GM19455 (cell line): Measurements from ENCODE around the gene KXD1.
"Not testable (repeated sequence)": the region's sequence is repeated elsewhere in the genome, so short reads cannot be mapped to it uniquely, and the experiment has no call there.

Experiments used
- ATAC-seq: cut with Tn5 transposase; IDR thresholded peaks from one replicate; pipeline ENCODE4 v1.9.1; 2021; ENCODE audit not compliant: unreplicated experiment

KXD1 gene

DNA sequence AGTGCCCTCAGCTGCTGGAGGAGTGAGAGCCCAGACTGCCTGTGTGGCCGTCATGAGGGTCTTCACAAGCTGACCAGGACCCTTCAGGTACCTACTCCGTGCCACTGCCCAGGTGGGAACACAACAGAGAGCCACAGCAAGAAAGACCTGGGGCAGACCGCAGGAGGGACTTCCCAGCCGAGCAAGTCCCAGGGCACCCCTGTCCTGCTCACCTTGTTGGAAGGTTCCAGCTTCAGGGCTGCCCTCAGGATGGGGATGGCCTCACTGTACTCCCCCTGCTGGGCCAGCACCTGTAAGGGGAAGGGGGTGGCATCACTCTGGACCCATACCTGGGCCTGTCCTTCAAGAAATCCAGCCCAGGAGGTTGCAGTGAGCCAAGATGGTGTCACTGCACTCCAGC is 24.6 kb upstream of the KXD1 start:
- no peak for ATAC-seq

DNA sequence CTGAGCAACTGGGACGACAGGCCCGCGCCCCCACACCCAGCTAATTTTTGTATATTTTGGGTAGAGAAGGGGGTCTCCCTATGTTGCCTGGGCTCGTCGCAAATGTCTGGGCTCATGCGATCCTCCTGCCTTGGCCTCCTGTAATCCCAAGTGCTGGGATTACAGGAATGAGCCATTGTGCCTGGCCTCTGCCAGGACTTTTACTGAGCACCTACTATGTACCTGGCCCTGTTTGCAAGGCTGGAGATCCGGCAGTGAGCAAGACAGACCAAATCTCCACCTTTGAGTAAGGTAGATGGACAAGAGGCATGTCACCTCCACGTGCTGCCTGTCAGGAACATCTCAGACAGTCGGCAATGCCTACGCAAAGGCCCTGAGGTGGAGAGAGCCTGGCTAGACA is 21.2 kb upstream of the KXD1 start:
- ATAC-seq: no peak

DNA sequence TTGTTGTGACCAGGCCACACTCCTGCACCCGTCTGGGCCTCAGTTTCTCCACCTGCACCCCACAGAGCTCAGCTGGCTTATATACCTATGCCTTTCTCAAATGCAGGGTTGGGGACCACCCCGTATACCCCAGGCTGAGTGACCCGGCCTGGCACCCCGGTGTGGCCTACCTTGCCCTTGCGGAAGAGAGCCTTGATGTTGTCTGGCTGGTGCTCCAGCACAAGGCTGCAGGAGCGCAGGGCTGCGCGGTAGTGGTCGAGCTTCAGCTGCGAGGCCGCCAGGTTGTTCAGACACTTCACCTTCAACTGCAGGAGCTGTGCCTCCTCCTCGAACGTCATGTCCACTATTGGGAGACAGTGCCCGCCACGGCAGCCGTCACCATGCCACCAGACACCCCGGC is 20.2 kb upstream of the KXD1 start:
- ATAC-seq: no peak

DNA sequence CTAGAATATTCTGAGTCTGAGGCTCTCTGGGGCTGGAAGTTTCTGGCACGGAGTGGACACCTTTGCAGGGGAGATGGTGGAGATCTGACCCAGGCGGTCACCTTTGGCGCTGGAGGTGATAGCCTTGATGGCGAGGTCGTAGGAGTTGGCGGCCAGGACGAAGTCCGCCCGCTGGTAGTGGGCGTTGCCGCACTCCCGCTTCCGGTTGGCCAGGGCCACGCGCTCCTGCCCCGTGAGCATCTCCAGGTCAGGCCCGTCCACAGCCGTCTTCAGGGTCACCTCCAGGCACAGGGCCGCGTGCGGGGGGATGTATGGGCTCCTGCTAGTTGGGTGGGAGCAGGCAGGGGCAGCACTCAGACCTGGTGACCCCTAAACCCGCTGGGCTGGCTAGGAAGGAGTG is 19.6 kb upstream of the KXD1 start:
- ATAC-seq: no peak

DNA sequence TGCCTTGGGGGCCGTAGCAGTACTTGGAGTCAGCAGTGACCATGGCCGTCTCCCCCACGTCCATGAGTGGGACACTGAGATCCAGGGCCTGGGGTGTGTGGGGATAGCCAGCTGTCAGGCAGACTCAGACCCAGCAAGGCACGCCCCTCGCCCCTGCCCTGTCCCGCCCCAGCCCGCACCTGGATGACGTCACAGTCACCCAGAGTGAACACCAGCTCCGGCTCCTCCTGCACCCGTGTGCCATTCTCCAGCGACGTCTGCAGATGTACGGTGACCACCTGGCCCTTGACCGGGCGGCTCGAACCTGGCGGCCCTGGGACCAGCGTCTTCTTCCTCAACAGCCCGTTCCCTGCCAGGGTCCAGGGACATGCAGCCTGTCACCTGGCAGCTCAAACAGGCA is 18.3 kb upstream of the KXD1 start:
- no peak for ATAC-seq

DNA sequence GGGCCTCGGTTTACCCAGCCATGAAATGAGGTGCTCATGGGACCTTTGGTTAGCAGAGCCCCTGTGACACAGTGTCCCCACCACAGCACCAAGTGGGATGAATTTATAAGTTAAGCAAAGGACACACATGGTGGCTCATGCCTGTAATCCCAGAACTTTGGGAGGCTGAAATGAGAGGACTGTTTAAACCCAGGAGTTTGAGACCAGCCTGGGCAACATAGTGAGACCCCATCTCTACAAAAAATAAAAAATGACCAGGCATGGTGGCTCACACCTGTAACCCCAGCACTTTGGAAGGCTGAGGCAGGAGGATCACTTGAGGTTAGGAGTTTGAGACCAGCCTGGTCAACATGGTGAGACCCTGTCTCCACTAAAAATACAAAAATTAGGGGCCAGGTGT is 17.5 kb upstream of the KXD1 start:
- ATAC-seq: not testable (repeated sequence)

DNA sequence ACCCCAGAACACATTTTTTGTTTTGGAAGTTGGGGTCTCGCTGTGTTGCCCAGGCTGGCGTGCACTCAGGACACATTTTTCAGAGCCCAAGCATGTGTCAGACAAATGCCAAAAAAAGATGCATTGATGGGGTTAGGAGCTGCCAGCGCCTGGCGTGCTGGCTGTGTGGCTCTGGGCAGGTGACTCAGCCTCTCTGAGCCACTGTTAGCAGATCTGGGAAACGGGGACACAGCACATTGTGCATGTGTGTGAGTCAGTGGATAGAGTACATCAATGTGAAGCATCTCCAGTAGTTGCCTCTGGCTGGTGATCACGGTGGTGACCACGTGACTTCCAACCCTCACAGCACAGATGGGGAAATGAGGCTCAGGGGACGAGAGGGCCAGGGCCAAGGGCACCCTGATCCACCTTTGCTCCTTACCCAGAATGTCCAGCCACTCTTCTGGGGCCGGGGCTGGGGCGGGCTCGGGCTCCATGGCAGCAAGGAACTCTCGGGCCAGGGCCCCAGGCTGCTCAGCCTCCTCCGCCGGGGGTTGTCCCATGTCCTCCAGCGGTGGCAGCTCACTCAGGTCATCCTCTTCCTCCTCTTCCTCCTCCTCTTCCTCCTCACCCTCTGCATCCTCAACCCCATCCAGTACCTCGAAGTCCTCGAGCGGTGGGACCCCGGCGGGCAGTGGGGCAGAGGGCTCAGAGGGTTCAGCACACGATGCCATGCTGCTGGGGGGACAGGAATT is 16.2 kb upstream of the KXD1 start:
- no peak for ATAC-seq

DNA sequence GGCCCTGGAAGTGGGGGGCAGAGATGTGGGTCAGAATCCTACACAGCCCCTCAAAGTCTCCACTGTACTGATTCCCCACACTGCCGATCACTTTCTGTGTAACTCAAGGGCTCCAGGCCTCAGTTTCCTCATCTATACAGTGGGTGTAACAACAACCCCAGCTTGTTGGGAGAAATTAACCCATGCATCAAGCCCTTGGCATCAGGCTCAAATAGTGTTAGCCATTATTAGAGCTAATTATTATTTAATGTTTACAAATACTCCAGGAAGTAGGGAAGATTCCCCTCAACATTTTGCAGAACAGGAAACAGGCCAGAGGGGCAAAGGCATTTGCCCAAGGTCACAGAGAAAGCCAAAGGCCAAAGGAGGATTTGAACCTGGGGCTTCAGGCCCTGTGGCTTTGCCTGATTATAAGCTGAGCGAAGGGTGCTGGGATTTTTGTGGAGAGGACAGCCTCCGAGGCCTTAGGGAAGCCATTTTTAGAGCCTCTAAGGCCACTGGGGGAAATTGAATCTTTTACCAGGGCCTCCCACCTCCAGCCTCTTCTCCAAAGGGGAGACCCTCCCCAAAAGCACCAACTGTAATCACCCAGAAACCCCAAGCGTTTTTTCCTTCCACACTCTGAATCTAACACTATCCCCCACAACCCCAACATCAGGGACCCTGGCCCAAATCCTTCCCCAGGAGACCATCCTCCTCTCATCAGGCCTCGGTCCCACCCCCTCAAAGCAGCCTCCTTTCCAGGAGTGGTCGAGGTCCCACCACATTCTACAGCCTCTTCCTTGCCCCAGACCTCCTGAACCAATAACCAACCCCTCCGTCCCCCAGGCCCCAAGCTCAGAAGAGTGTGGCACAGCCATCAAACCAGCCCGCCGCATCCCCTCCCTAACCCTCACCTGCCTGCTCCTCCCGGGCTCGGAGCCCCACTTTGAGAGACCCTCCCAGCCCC is 15.4 kb upstream of the KXD1 start:
- ATAC-seq: no peak

DNA sequence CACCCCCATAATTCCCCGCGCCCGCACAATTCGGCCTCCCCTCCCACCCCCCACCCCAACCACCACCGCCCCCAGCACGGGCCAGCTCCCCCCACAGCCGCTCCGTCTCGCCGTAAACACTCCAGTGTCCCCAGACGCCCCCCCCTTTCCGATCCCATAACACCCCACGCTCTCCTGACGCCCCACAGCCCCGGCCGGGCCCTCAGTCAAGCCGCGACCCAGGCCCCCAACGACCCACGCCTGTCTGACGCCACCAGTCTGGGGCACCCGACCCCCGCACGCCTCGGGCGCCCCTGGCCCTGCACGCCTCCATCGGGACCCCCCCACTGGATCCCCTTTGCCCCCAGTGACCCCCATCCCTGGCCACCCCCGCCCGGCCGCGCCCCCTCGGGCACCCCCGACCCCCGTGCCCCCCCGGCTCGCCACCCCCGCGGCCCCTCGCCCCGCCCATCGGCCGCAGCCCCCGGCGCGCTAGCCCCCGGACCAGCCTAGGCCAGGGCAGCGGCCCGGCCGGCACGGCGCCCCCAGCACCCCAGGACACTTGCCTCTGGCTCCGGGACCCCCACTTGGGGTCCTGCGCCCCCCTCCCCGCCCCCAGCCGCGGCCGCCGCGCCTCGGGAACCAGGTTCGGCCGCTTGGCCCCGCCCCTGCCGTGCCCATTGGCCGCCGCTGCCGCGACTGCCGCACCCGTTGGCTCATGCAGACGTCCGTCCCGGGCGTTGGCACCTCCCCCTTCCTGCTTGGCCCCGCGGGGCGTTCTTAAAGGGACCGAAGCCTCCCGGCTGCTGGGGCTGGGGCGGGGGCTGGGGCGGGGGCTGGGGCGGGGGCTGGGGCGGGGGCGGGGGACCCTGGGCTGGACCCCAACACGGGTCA is 14.5 kb upstream of the KXD1 start, which contains the start of gene FKBP8:
Gene FKBP8, minus strand, starts transcription at position 633 of the 873 bp plus-strand sequence. CDS start 1,603 bp downstream, outside the sequence.
- peak; percentile 87 for ATAC-seq

DNA sequence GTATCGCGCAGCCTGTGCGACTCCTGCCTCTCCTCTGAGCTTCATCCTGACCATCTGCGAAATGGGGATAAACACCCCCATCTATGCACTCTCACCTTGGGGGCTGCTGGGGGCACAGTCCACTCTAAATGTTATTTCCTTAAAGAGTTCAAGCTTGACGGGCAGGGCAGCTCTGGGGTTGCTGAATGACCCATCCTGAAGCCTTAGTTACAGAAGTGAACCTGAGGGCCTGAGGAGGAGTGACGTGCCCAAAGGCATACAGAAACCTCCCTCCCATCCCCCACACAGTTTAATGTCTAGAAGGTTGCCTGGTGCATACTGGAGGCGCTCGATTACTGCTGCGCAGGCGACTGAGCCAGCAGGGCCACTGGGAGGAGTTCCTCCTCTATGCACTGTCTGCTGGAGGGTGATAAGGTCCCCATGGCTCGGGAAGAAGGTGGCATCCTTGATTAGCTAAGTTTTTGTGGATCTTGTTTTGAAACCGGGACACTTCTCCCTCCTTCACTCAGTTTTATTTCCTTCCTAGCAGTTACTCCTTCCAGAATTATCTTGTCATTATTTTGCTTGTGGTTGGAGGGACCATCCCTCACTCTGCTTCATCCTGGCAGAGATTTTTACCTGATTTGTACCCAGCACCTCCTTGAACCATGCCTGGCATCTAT is 13.7 kb upstream of the KXD1 start:
- ATAC-seq: peak; percentile 49

DNA sequence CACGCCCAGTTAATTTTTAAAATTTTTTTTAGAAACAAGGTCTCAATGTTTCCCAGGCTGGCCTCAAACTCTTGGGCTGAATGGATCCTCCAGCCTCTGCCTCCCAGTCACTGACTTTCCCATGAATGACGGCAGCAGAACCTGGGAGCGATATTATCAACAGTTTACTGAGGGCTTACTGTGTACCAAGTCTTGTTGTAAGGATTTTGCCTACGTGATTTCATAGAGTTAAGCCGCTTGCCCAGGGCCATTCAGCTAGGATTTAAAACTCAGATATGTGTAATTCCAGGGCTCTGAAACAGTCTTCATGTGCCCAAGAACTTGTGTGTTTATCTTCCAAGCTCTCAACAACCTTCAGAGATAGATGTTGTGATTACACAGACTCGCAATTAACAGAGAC is 6.0 kb upstream of the KXD1 start:
- no peak for ATAC-seq

DNA sequence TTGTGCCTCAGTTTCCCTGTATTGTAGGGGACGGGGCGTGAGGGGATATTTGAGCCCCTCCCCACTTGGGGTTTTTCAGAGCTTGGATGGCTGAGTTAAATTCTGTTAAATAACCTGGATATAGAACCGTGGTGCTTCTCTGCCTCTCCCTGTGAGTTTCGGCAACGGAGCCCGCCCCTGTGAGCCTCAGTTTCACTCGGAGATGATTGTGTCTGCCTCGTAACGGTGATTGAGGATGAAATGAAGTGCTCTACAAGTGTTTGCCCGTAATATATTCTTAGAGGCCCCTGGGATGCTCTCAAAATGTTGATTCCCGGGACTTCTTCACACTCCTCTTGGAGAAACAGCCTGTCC is 509 bp downstream of the KXD1 start:
- peak; percentile 14 for ATAC-seq

DNA sequence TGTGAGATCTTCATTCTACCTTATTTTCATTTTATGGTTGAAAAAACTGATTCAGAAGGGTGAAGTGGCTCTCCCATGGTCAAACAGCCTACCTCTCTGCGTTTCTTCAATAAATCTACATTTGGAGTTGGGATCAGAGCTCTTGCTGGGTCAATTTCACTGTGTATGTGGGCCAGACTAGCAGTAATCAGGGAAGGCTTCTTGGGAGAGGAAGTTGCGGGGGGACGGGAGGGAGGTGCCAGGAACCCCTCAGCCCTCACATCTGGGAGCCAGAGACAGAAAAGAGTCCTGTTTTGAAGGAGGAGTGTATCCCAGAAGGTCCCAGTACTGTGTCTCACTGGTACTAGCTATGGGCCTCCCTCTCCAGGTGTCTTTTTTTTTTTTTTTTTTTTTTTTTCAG is 934 bp downstream of the KXD1 start:
- no peak for ATAC-seq

DNA sequence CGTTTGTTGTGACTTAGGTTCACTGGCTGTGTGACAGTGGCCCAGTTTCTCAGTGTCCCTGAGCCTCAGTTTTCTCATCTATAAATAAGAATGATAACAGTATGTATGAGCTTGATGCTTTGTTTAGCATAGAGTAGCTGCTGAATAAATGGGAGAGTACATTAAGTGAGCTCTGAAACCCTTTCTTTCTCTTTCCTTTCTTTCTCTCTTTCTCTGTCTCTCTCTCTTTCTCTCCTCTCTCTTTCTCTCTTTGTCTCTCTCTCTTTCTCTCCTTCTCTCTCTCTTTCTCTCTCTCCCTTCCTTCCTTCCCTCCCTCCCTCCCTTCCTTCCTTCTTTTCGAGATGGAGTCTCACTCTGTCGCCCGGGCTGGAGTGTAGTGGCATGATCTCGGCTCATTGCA is 2.0 kb downstream of the KXD1 start:
- ATAC-seq: no peak

DNA sequence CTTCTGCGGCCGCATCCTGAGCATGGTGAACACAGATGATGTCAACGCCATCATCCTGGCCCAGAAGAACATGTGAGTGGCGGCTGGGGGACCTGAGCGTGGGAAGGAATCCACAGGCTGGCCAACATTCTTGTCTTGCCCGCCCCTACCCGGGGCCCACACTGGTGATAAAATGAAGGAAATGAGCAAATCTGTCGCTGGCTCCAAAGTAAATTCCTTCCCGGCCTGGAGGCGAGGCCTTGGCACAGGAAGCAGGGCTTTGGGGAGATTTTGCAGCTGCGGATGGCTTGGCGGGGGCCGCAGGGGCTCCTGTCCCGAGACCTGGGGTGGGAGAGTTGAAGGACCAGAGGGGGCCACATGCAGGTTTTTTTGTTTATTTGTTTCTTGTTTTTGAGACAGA is 4.4 kb downstream of the KXD1 start:
- ATAC-seq: no peak

DNA sequence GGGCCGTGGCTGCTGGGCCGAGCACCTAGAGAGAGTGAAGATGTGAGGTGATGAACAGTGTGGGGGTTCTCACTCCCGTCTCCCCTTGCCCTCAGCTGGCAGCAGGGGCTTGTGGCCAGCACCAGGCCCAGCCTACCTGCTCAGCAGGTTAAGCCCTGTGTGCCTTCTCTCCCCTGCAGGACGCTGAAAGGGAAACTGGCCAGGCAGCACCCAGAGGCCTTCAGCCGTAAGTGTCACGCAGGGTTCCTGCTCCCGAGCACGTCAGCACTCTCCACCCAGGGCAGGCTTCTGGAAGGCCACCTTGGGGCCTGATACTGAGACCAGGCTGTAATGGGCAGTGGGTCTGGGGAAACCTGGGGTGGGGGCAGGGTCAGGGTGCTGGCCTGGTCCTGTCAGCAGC is 9.3 kb downstream of the KXD1 start:
- ATAC-seq: no peak

DNA sequence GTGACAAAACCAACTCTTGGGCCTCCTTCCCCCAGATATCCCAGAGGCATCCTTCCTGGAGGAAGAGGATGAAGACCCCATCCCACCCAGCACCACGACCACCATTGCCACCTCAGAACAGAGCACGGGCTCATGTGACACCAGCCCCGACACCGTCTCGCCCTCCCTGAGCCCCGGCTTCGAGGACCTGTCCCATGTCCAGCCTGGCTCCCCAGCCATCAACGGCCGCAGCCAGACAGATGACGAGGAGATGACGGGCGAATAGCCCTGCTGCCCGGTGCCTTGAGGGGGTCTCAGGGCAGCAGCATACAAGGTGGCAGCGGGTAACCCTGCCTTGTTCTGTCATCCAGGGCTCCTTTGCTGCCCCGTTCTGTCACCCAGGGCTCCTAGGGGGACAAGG is 10.7 kb downstream of the KXD1 start:
- no peak for ATAC-seq

DNA sequence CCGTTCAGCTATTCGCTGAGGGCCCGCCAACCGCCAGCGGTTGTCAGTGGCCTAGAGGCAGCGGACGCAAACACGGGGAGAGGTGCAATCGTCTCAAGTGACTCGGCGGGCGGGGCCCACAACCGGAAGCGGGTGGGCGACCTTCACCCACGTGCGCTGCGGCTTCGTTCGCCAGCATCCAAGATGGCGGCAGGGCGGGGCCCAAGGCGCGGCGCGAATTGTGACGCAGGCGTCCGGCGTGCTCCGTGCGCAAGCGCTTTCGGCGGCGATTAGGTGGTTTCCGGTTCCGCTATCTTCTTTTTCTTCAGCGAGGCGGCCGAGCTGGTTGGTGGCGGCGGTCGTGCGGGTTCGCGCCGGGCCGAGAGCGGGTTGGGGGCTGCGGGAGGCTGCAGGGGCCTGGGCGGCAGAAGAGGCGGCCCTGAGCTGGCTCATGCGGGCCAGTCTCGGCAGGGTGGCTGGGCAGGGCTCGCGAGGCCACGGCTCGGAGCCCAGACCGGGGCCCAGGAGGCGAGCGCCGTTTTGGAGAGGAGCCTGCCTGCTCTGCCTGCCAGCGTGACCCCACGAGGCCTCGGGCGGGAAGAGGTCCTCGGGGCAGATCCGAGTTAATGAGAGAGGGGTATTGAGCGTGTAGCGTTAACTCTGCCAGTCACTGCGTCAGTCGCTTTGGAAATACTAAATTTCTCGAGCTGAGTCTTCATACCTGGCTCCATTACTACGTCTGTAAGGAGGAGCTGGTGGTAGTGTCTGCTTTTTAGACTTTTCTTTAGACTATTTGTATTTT is 14.1 kb downstream of the KXD1 start, which contains the start of gene UBA52:
Gene UBA52, plus strand, starts transcription at position 294 of the 781 bp plus-strand sequence. CDS start 1,444 bp downstream, outside the sequence.
- peak; percentile 77 for ATAC-seq

DNA sequence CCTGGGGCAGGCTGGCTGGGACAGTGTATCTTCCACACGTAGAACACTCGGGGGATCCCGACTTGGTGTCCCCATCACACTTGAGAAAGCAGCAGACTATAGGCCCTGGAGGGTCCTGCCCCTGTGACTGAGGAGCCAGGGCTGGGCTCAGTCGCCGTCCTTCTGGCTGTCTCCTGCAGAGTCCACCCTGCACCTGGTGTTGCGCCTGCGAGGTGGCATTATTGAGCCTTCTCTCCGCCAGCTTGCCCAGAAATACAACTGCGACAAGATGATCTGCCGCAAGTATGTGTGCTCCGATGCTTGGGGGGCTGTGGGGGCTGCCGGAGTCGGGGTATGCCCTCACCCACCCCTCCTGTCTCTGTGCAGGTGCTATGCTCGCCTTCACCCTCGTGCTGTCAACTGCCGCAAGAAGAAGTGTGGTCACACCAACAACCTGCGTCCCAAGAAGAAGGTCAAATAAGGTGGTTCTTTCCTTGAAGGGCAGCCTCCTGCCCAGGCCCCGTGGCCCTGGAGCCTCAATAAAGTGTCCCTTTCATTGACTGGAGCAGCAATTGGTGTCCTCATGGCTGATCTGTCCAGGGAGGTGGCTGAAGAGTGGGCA is 17.1 kb downstream of the KXD1 start:
- ATAC-seq: no peak
